GM12878 (cell line): ENCODE data around the gene INPP4B. TPM values are rescaled to one million over a fixed set of nuclear protein-coding genes. Genes with fewer than 3 reads are reported as not detected.

Experiments
- ATAC-seq: fragments of 200-7000 bp; cut with Tn5 transposase; 3 replicates; pipeline ENCODE4 v1.9.1; 2020; ENCODE audit warnings: mild to moderate bottlenecking, moderate library complexity
- BruUV-seq: library from RNA; stranded (reverse); fragments of 400-500 nt; replicated peaks from 2 replicates; lab custom pipeline; 2021; lab: Mats Ljungman, UMichigan
- CTCF ChIA-PET: fragments of 300-600 bp; sonication (Branson Sonifier 250); formaldehyde crosslinking; extraction: SDS; loops from one replicate; lab custom pipeline; 2021; ENCODE audit warnings: inconsistent platforms; lab: Yijun Ruan, JAX
- POLR2A ChIA-PET: fragments of 350-600 bp; formaldehyde crosslinking; extraction: SDS; loops from one replicate; lab custom pipeline; 2021; ENCODE audit warnings: inconsistent platforms; lab: Charles Lee
- RAD21 ChIA-PET: fragments of 300-600 bp; sonication (Branson Sonifier 250); formaldehyde crosslinking; loops from one replicate; lab custom pipeline; 2023; ENCODE audit warnings: antibody characterized with exemption; ENCODE audit not compliant: unreplicated experiment; lab: Charles Lee
- SMC1A ChIA-PET: fragments of 300-600 bp; sonication (Branson Sonifier 250); formaldehyde crosslinking; loops from one replicate; lab custom pipeline; 2023; ENCODE audit not compliant: unreplicated experiment, uncharacterized antibody; lab: Charles Lee
- DNase-seq: peaks from one replicate; pipeline ENCODE4 v3.0.0-alpha.2; 2011; ENCODE audit warnings: low read depth, low spot score
- FAIRE-seq: peaks from 3 replicates; lab custom pipeline; 2011; peaks lifted over from hg19 to GRCh38; lab: Jason Lieb, UNC
- H2AFZ ChIP-seq: 2 replicates; pipeline ENCODE4 v1.6.0; 2011; ENCODE audit warnings: low read depth, low read length, control low read depth; ENCODE audit not compliant: control insufficient read depth
- H3K27ac ChIP-seq: 2 replicates; pipeline ENCODE4 v1.5.1; 2011; ENCODE audit warnings: control low read depth; ENCODE audit not compliant: control insufficient read depth, insufficient read depth
- H3K27me3 ChIP-seq, 2 experiments: replicated peaks in 1 of 2; 2 replicates each; pipeline versions ENCODE4 v1.6.0 to v1.6.1; 2011; ENCODE audit warnings: low read length in 1 of 2; ENCODE audit not compliant: control insufficient read depth in 2 of 2, insufficient read depth in 2 of 2
- H3K36me3 ChIP-seq, 2 experiments: 2 replicates each; pipeline ENCODE4 v1.5.1; 2011; ENCODE audit warnings: low read length in 1 of 2; ENCODE audit not compliant: control insufficient read depth in 2 of 2, insufficient read depth in 2 of 2
- H3K4me1 ChIP-seq: 2 replicates; pipeline ENCODE4 v1.6.1; 2011; ENCODE audit warnings: mild to moderate bottlenecking, low read length, moderate library complexity, mixed read lengths; ENCODE audit not compliant: control insufficient read depth, insufficient read depth
- H3K4me2 ChIP-seq: 2 replicates; pipeline ENCODE4 v1.6.0; 2011; ENCODE audit warnings: control low read depth; ENCODE audit not compliant: control insufficient read depth, insufficient read depth
- H3K4me3 ChIP-seq: fragments of 200-600 bp; sonication (generic); 2 replicates; pipeline ENCODE4 v1.5.1; 2016
- H3K79me2 ChIP-seq: 2 replicates; pipeline ENCODE4 v1.6.0; 2011; ENCODE audit warnings: low read length; ENCODE audit not compliant: control insufficient read depth, insufficient read depth
- H3K9ac ChIP-seq: 2 replicates; pipeline ENCODE4 v1.8.0; 2011; ENCODE audit warnings: low read length, control low read depth, mixed read lengths; ENCODE audit not compliant: control insufficient read depth, insufficient read depth
- H3K9me3 ChIP-seq: replicated peaks from 3 replicates; pipeline ENCODE4 v1.5.1; 2011; ENCODE audit warnings: mild to moderate bottlenecking, low read length; ENCODE audit not compliant: control insufficient read depth, insufficient read depth
- H4K20me1 ChIP-seq: 2 replicates; pipeline ENCODE4 v1.6.0; 2011; ENCODE audit not compliant: control insufficient read depth, insufficient read depth
- CBX3 ChIP-seq: fragments of 200-600 bp; sonication (generic); IDR thresholded peaks from 2 replicates; pipeline ENCODE4 v1.6.1; 2016; ENCODE audit warnings: low read depth, borderline replicate concordance
- CHD2 ChIP-seq: IDR thresholded peaks from 2 replicates; pipeline ENCODE4 v1.6.1; 2011; ENCODE audit warnings: low read depth, low read length, improper control_type of control experiment, borderline replicate concordance
- E4F1 ChIP-seq: fragments of 450-650 bp; IDR thresholded peaks from 2 replicates; pipeline ENCODE4 v1.6.1; 2018; ENCODE audit warnings: borderline replicate concordance, mild to moderate bottlenecking; ENCODE audit not compliant: partially characterized antibody
- HDGF ChIP-seq: fragments of 450-650 bp; IDR thresholded peaks from 2 replicates; pipeline ENCODE4 v1.6.1; 2016; ENCODE audit warnings: antibody characterized with exemption
- IRF3 ChIP-seq: fragments of 450-650 bp; IDR thresholded peaks from 2 replicates; pipeline ENCODE4 v1.6.1; 2014; ENCODE audit warnings: mild to moderate bottlenecking
- IRF4 ChIP-seq: IDR thresholded peaks from 2 replicates; pipeline ENCODE4 v1.6.1; 2011; ENCODE audit warnings: low read depth, low read length
- MEF2B ChIP-seq: fragments of 450-650 bp; IDR thresholded peaks from 2 replicates; pipeline ENCODE4 v1.6.1; 2018; ENCODE audit warnings: mild to moderate bottlenecking, moderate library complexity; ENCODE audit not compliant: partially characterized antibody, poor library complexity, severe bottlenecking
- PAX5 ChIP-seq: IDR thresholded peaks from 2 replicates; pipeline ENCODE4 v1.6.1; 2011; ENCODE audit warnings: low read depth, low read length, borderline replicate concordance
- POLR2A ChIP-seq: IDR thresholded peaks from 2 replicates; pipeline ENCODE4 v1.6.1; 2011; ENCODE audit warnings: low read depth, mild to moderate bottlenecking, low read length
- SREBF1 ChIP-seq: IDR thresholded peaks from 2 replicates; pipeline ENCODE4 v1.6.1; 2012; ENCODE audit warnings: mild to moderate bottlenecking, low read length
- SREBF2 ChIP-seq: IDR thresholded peaks from 2 replicates; pipeline ENCODE4 v1.6.1; 2012; ENCODE audit warnings: mild to moderate bottlenecking, low read length
- SUZ12 ChIP-seq: fragments of 200-600 bp; sonication (generic); IDR thresholded peaks from one replicate; pipeline ENCODE4 v1.6.1; 2018; ENCODE audit warnings: antibody characterized with exemption, mild to moderate bottlenecking; ENCODE audit not compliant: unreplicated experiment
- TBL1XR1 ChIP-seq: IDR thresholded peaks from 2 replicates; pipeline ENCODE4 v1.6.1; 2012; ENCODE audit warnings: low read depth, low read length, improper control_type of control experiment
- USF2 ChIP-seq: IDR thresholded peaks from 2 replicates; pipeline ENCODE4 v1.6.1; 2011; ENCODE audit warnings: low read depth, low read length, improper control_type of control experiment, borderline replicate concordance
- ZNF622 ChIP-seq: fragments of 450-650 bp; IDR thresholded peaks from 2 replicates; pipeline ENCODE4 v1.6.1; 2017; ENCODE audit warnings: mild to moderate bottlenecking, inconsistent platforms
- WGBS: methylation state at CpG from one replicate; pipeline ENCODE4 v1.1.6; 2016; ENCODE audit warnings: low lambda C conversion rate; ENCODE audit not compliant: insufficient replicate concordance, insufficient coverage; ENCODE audit errors: missing lambda C conversion rate; 5-methylcytosine and 5-hydroxymethylcytosine counted together
- in situ Hi-C: fragments of 300-500 bp; cut with MboI; formaldehyde crosslinking; loops from 9 replicates; pipeline ENCODE4 v1.14.3; 2018; ENCODE audit warnings: mixed read lengths
- intact Hi-C: fragments of 100-400 bp; cut with micrococcal nuclease; formaldehyde crosslinking; loops from one replicate; pipeline ENCODE4 v1.14.2; 2022; ENCODE audit not compliant: unreplicated experiment
- polyA plus RNA-seq, 11 experiments: library from polyadenylated mRNA; depleted of rRNA in 4 of 11; unstranded in 6 of 11; stranded (reverse) in 5 of 11; fragments of >200 nt; fragmentation: Nextera tagmentation in 4 of 11; fragmentation: Illumina TruSeq in 1 of 11; extraction: Ambion mirVana in 4 of 11; extraction: Trizol in 1 of 11; gene quantifications; 1 replicate in 1 of 11; 2 replicates in 10 of 11; pipeline versions ENCODE4 v1.2.1 to v1.2.3, GENCODE V29; 2011 to 2016; ENCODE audit warnings: inconsistent platforms in 2 of 11, missing spikeins in 2 of 11, low read depth in 1 of 11
- total RNA-seq, 4 experiments: library from RNA; depleted of rRNA in 3 of 4; stranded (reverse); fragments of >200 nt in 3 of 4; fragmentation: Illumina TruSeq in 1 of 4; extraction: Trizol in 1 of 4; gene quantifications; 2 replicates each; pipeline versions ENCODE4 v1.2.1 to v1.2.3, GENCODE V29; 2013 to 2021

Gene INPP4B
- total and polyA plus RNA-seq, 10 of the 15 experiments (the other 5 are each of a cell fraction or from before 2014, with no cell fraction given), result 0.53 to 11.2 (median 0.95) TPM

- FAIRE-seq, result no peak
- ChIA-PET SMC1A (interaction anchor here (0.7 to 1.5 kb wide), 3 partner anchors 112 to 292 kb away, joined by 3 to 4 read pairs (median 3); no protein-coding TSS in a partner anchor), POLR2A (no interaction called here), RAD21 (interaction anchor here (1.0 kb wide), 1 partner anchor 31 kb away, joined by 3 read pairs; no protein-coding TSS in a partner anchor), CTCF (no interaction called here)
- no peaks in the 10 kb centered on the region for H3K9me3 ChIP-seq
- H3K4me2 ChIP-seq, result no peak overlapping the region
- no peaks in the 10 kb centered on the region for H4K20me1 ChIP-seq
- no peaks in the 10 kb centered on the region for H3K4me1 ChIP-seq
- BruUV-seq, result no TSS peak
- H3K9ac ChIP-seq, result no peak overlapping the region
- no peak overlapping the region for H3K27ac ChIP-seq
- ATAC-seq, result no peak; the same call in 2 of the 3 replicates
- DNase-seq, result no peak
- intact Hi-C loops, result no loop called here
- H3K36me3 ChIP-seq, result no peaks in the 10 kb centered on the region
- no peak overlapping the region for H3K4me3 ChIP-seq
- H2AFZ ChIP-seq, result no peak overlapping the region
- TF ChIP-seq ZNF622, result no peak
- TF ChIP-seq CHD2, result no peak
- no peak for TF ChIP-seq SREBF1
- no peak for TF ChIP-seq POLR2A
- no peak for TF ChIP-seq HDGF
- TF ChIP-seq IRF3, result no peak
- TF ChIP-seq SUZ12, result no peak
- no peak for TF ChIP-seq TBL1XR1
- H3K79me2 ChIP-seq, result no peaks in the 10 kb centered on the region
- in situ Hi-C loops, result no loop called here
- no peaks in the 10 kb centered on the region for H3K27me3 ChIP-seq
Observed at GRCh38 chr4:142598132-142598531, 248.0 kb downstream of the INPP4B start.

GRCh38 chr4:142596595-142596994, 249.5 kb downstream of the INPP4B start:
- TF ChIP-seq MEF2B (no peak), IRF4 (no peak), SREBF2 (no peak), USF2 (no peak), CBX3 (no peak), PAX5 (no peak), E4F1 (no peak)
- H3K27ac ChIP-seq, result no peak overlapping the region
- H3K9me3 ChIP-seq, result no peaks in the 10 kb centered on the region
- no peak overlapping the region for H3K4me2 ChIP-seq
- H4K20me1 ChIP-seq, result no peaks in the 10 kb centered on the region
- intact Hi-C loops (no loop called here), in situ Hi-C loops (no loop called here)
- DNase-seq, result no peak
- no peaks in the 10 kb centered on the region for H3K4me1 ChIP-seq
- ATAC-seq, result no peak; the same call in 2 of the 3 replicates
- no peaks in the 10 kb centered on the region for H3K79me2 ChIP-seq
- no peak overlapping the region for H3K4me3 ChIP-seq
- no peaks in the 10 kb centered on the region for H3K27me3 ChIP-seq
- no peak overlapping the region for H3K9ac ChIP-seq
- BruUV-seq, result no TSS peak
- CTCF ChIA-PET, result interaction anchor here (1.0 to 1.8 kb wide), 2 partner anchors 21 to 123 kb away, joined by 3 to 5 read pairs; no protein-coding TSS in a partner anchor
- H3K36me3 ChIP-seq, result no peaks in the 10 kb centered on the region
- SMC1A ChIA-PET, result interaction anchor here (1.0 to 1.5 kb wide), 3 partner anchors 14 to 291 kb away, joined by 4 to 6 read pairs (median 5); no protein-coding TSS in a partner anchor
- 11% methylated on average over 3 of the region's 3 CpGs for WGBS
- FAIRE-seq, result no peak
- RAD21 ChIA-PET, result interaction anchor here (0.9 kb wide), 1 partner anchor 15 kb away, joined by 4 read pairs; no protein-coding TSS in a partner anchor
- POLR2A ChIA-PET, result no interaction called here
- no peak overlapping the region for H2AFZ ChIP-seq
